GM23248 (cell line): ENCODE results near the gene SLC4A2.

Experiments
- EZH2 ChIP-seq: fragments of 200-600 bp; sonication (generic); IDR thresholded peaks from 2 replicates; pipeline ENCODE4 v1.6.1; 2018; ENCODE audit warnings: antibody characterized with exemption, mild to moderate bottlenecking; ENCODE audit not compliant: insufficient read depth, poor library complexity, severe bottlenecking
- EZH2phosphoT487 ChIP-seq: fragments of 200-600 bp; sonication (generic); IDR thresholded peaks from 2 replicates; pipeline ENCODE4 v1.6.1; 2018; ENCODE audit warnings: antibody characterized with exemption, moderate library complexity, mild to moderate bottlenecking, low read depth; ENCODE audit not compliant: insufficient read depth

DNA sequence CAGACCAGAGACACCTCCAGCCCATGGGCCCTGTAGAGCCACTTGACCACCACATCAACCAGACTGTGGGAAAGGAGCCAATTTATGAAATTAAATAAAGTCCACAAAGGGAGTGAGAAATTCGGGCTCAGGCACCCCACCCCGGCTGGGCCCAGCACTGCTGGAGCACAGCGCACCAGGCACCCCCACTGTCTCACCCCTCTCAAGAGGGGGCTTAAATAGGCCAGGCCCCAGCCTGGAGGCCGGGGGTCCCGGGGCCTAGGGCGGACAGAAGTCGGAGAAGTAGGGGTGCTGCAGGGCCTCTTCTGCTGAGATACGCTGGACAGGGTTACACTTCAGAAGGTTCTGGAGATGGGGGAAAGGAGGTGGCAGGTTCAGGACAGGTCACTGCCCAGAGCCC is 5.6 kb upstream of the SLC4A2 start:
- TF ChIP-seq EZH2, result no peak
- no peak for TF ChIP-seq EZH2phosphoT487
